ENCODE measurements around the gene ANOS1. TPM values are rescaled to one million over a fixed set of nuclear protein-coding genes. Genes with fewer than 3 reads are reported as not detected.
"Not testable (repeated sequence)": the region's sequence is repeated elsewhere in the genome, so short reads cannot be mapped to it uniquely, and the experiment has no call there.

Gene ANOS1
- polyA plus RNA-seq, 3 donors = 0.07 to 0.18 TPM; not detected in 1

DNA sequence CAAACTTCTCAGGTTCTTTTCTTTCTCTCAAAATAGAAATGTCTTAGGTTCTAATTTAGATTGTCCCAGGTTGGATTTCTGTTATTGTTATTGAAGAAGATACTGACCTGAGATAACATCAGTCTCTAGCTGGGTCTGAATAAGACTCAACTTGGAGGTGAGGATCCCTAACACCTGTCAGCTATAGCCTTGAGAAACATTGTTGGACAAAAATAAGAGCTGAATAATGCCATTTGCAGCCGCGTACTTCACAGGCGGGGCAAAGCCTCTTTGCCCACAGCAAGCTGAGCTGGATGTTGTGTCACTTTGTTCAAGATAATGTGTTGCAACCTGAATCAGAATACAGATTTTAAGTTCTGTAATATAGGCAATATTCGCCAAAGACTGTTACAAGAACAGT, 231.7 kb downstream of the ANOS1 start:
- no peaks in the 10 kb centered on the region for H3K36me3 ChIP-seq (replicated peaks in 1 of 2; ENCODE audit: control insufficient read depth in 1 of 2, insufficient read depth in 2 of 2, low read length in 2 of 2)
- Mint-ChIP-seq H3K4me1 (no peaks in the 10 kb centered on the region), H3K9me3 (peaks cover 0 to 10% (median 4%) of the 10 kb centered on the region in 7 donors), H3K27ac (no peak overlapping the region), H3K4me3 (no peak overlapping the region), H3K27me3 (ENCODE audit: low read depth in 3 of 3) (peaks cover 0 to 2% (median 0%) of the 10 kb centered on the region in 3 donors), H3K36me3 (no peaks in the 10 kb centered on the region)
- intact Hi-C loops (cut with micrococcal nuclease) = no loop called here
- H3K27ac ChIP-seq (ENCODE audit: low read depth in 1 of 2, low read length in 2 of 2) = no peak overlapping the region
- H3K9ac ChIP-seq (ENCODE audit: insufficient read depth, low read length, poor library complexity, severe bottlenecking) = no peak overlapping the region
- H3K4me1 ChIP-seq (ENCODE audit: control insufficient read depth in 1 of 2, insufficient read depth in 2 of 2, low read length in 2 of 2) = no peaks in the 10 kb centered on the region
- no peaks in the 10 kb centered on the region for H3K79me2 ChIP-seq (ENCODE audit: insufficient read depth, low read length)
- WGBS (ENCODE audit: insufficient coverage) = no CpG with 5 or more reads among the region's 4 CpGs
- no peaks in the 10 kb centered on the region for H3K27me3 ChIP-seq (ENCODE audit: control insufficient read depth in 2 of 2, insufficient read depth in 2 of 2, low read length in 2 of 2)
- H4K20me1 ChIP-seq (ENCODE audit: insufficient read depth, low read length) = no peaks in the 10 kb centered on the region
- TF ChIP-seq, protein P1, sequence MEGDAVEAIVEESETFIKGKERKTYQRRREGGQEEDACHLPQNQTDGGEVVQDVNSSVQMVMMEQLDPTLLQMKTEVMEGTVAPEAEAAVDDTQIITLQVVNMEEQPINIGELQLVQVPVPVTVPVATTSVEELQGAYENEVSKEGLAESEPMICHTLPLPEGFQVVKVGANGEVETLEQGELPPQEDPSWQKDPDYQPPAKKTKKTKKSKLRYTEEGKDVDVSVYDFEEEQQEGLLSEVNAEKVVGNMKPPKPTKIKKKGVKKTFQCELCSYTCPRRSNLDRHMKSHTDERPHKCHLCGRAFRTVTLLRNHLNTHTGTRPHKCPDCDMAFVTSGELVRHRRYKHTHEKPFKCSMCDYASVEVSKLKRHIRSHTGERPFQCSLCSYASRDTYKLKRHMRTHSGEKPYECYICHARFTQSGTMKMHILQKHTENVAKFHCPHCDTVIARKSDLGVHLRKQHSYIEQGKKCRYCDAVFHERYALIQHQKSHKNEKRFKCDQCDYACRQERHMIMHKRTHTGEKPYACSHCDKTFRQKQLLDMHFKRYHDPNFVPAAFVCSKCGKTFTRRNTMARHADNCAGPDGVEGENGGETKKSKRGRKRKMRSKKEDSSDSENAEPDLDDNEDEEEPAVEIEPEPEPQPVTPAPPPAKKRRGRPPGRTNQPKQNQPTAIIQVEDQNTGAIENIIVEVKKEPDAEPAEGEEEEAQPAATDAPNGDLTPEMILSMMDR (IDR thresholded peaks at IDR 0.05) = no peak
- H3K9me3 ChIP-seq (replicated peaks in 1 of 2; ENCODE audit: control insufficient read depth in 1 of 2, insufficient read depth in 1 of 2, low read length in 2 of 2) = no peaks in the 10 kb centered on the region
- no peak overlapping the region for H3K4me3 ChIP-seq (replicated peaks in 1 of 3; ENCODE audit: low read depth in 2 of 3, low read length in 3 of 3)
- no peak for DNase-seq
- H3K4me2 ChIP-seq (replicated peaks; ENCODE audit: extremely low read depth, low read length, poor library complexity, severe bottlenecking) = no peak overlapping the region
- H2AFZ ChIP-seq (ENCODE audit: insufficient read depth, low read depth, low read length, poor library complexity, severe bottlenecking) = no peak overlapping the region

- DNase-seq; H2AFZ ChIP-seq (ENCODE audit: insufficient read depth, low read depth, low read length, poor library complexity, severe bottlenecking); H3K4me3 Mint-ChIP-seq; H3K27ac Mint-ChIP-seq; H3K27me3 Mint-ChIP-seq (ENCODE audit: low read depth in 3 of 3); H3K9me3 ChIP-seq (replicated peaks in 1 of 2; ENCODE audit: control insufficient read depth in 1 of 2, insufficient read depth in 1 of 2, low read length in 2 of 2); H3K27ac ChIP-seq (ENCODE audit: low read depth in 1 of 2, low read length in 2 of 2); H4K20me1 ChIP-seq (ENCODE audit: insufficient read depth, low read length); H3K4me1 ChIP-seq (ENCODE audit: control insufficient read depth in 1 of 2, insufficient read depth in 2 of 2, low read length in 2 of 2); H3K9ac ChIP-seq (ENCODE audit: insufficient read depth, low read length, poor library complexity, severe bottlenecking); H3K36me3 Mint-ChIP-seq; H3K79me2 ChIP-seq (ENCODE audit: insufficient read depth, low read length); H3K4me1 Mint-ChIP-seq; H3K4me3 ChIP-seq (replicated peaks in 1 of 3; ENCODE audit: low read depth in 2 of 3, low read length in 3 of 3); H3K9me3 Mint-ChIP-seq; H3K4me2 ChIP-seq (replicated peaks; ENCODE audit: extremely low read depth, low read length, poor library complexity, severe bottlenecking); H3K36me3 ChIP-seq (replicated peaks in 1 of 2; ENCODE audit: control insufficient read depth in 1 of 2, insufficient read depth in 2 of 2, low read length in 2 of 2); H3K27me3 ChIP-seq (ENCODE audit: control insufficient read depth in 2 of 2, insufficient read depth in 2 of 2, low read length in 2 of 2); intact Hi-C loops (cut with micrococcal nuclease): not testable (repeated sequence)
- no CpG with 5 or more reads among the region's 4 CpGs for WGBS (ENCODE audit: insufficient coverage)
These were observed 236.9 kb downstream of the ANOS1 start for GRCh38 chrX:8495036-8495435.
